ENCODE data around the gene MTMR4. TPM values are rescaled to one million over a fixed set of nuclear protein-coding genes. Genes with fewer than 3 reads are reported as not detected.

The MTMR4 gene
- total RNA-seq, 1 donor from 2014 or later: 46.3 TPM

- TF ChIP-seq, protein P1, sequence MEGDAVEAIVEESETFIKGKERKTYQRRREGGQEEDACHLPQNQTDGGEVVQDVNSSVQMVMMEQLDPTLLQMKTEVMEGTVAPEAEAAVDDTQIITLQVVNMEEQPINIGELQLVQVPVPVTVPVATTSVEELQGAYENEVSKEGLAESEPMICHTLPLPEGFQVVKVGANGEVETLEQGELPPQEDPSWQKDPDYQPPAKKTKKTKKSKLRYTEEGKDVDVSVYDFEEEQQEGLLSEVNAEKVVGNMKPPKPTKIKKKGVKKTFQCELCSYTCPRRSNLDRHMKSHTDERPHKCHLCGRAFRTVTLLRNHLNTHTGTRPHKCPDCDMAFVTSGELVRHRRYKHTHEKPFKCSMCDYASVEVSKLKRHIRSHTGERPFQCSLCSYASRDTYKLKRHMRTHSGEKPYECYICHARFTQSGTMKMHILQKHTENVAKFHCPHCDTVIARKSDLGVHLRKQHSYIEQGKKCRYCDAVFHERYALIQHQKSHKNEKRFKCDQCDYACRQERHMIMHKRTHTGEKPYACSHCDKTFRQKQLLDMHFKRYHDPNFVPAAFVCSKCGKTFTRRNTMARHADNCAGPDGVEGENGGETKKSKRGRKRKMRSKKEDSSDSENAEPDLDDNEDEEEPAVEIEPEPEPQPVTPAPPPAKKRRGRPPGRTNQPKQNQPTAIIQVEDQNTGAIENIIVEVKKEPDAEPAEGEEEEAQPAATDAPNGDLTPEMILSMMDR (IDR thresholded peaks at IDR 0.05; ENCODE audit: insufficient read depth, low read length, poor library complexity, severe bottlenecking): no peak
- DNase-seq (ENCODE audit: low read depth): no peak
- Histone ChIP-seq H3K36me3 (ENCODE audit: control insufficient read depth, insufficient read depth, low read length) (no peaks in the 10 kb centered on the region), H3K4me3 (ENCODE audit: low read depth, low read length) (no peak overlapping the region), H3K27me3 (ENCODE audit: control insufficient read depth, insufficient read depth, low read length) (no peaks in the 10 kb centered on the region)
Observed at GRCh38 chr17:58446086-58446485, 68.4 kb downstream of the MTMR4 start.

Other genes starting within 250 kb of the MTMR4 start
- gene MPO, start 233.7 kb downstream of the MTMR4 start, total RNA-seq: 0.08 and 0.48 TPM in 2 replicates
- 9.4 and 13.5 TPM in 2 replicates for gene TSPOAP1, start 185.8 kb downstream of the MTMR4 start, total RNA-seq
- 41.8 and 52.0 TPM in 2 replicates for gene SUPT4H1, start 162.4 kb downstream of the MTMR4 start, total RNA-seq
- gene RNF43, start 97.1 kb downstream of the MTMR4 start, total RNA-seq: 0.75 and 2.3 TPM in 2 replicates
- gene HSF5, start 26.2 kb downstream of the MTMR4 start, total RNA-seq: 0.21 and 0.42 TPM in 2 replicates
- gene TEX14, start 177.4 kb upstream of the MTMR4 start, total RNA-seq: 0.04 and 0.07 TPM in 2 replicates
- gene RAD51C, start 178.0 kb upstream of the MTMR4 start, total RNA-seq: 26.9 and 34.0 TPM in 2 replicates
- gene PPM1E, start 241.2 kb upstream of the MTMR4 start, total RNA-seq: 2.4 and 2.7 TPM in 2 replicates